PFSK-1 (cell line): ENCODE measurements around the gene IKZF5.

Experiments
- FOXP2 ChIP-seq: optimal IDR thresholded peaks from 2 replicates; pipeline ENCODE3; 2011; ENCODE audit warnings: borderline replicate concordance, control low read depth, inconsistent platforms; ENCODE audit not compliant: insufficient read depth; ENCODE audit errors: extremely low read length, extremely low read depth
- POLR2AphosphoS5 ChIP-seq: IDR thresholded peaks from 2 replicates; pipeline ENCODE4 v1.6.1; 2012; ENCODE audit warnings: low read depth, mild to moderate bottlenecking, control low read depth, low read length, moderate library complexity
- SIN3A ChIP-seq: IDR thresholded peaks from 2 replicates; pipeline ENCODE4 v1.6.1; 2012; ENCODE audit warnings: mild to moderate bottlenecking, low read length, moderate library complexity, borderline replicate concordance; ENCODE audit not compliant: insufficient read depth
- TAF1 ChIP-seq: IDR thresholded peaks from 2 replicates; pipeline ENCODE4 v1.6.1; 2012; ENCODE audit warnings: low read length, control low read depth, borderline replicate concordance; ENCODE audit not compliant: insufficient read depth
- TF ChIP-seq, protein P1 (sequence below), 2 experiments: IDR thresholded peaks; 2 replicates each; pipeline versions ENCODE4 v1.6.1 to v1.8.0; 2011 to 2012; ENCODE audit warnings: low read depth in 2 of 2, low read length in 2 of 2, control low read depth in 1 of 2, inconsistent platforms in 1 of 2, mild to moderate bottlenecking in 1 of 2, moderate library complexity in 1 of 2; ENCODE audit not compliant: insufficient read depth in 1 of 2

Gene IKZF5

DNA sequence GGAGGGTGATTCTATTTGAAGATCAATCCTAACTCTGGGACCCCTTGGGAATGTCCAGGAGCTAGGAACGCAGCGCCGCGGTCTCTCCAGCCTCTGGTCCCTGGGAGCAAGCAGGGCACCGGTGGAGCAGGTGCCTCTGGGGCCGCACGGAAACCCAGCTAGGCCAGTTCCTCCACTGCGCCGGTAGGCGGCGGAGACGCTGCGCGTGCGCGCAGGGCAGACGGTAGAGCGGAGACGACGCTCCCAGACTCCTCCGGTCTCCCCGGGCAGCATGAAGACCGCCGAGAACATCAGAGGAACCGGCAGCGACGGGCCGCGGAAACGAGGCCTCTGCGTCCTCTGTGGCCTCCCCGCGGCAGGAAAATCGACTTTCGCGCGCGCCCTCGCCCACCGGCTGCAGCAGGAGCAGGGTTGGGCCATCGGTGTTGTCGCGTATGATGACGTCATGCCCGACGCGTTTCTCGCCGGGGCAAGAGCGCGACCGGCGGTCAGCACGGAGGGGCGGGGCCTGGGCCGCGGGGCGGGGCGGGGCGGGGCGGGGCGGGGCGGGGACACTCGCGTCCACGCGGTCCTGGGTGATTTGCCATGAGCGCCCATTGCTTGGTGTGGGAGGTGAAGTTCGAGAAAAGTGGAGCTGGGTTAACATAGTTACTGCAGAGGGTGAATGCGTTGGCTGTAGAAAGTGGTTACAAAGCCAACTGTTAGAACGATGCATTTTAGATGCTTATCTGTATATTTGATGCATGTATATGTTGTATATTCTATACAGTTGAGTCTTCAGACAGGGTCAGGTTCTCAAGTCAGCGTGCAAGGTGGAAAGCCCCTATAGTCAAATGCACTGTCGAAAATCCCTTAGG lies 28.2 kb downstream of the IKZF5 start, which contains the start of gene PSTK:
TSS of gene PSTK (plus strand) at position 193 of the 857 bp plus-strand sequence. CDS start at position 272, 79 bp downstream.
- TF ChIP-seq TAF1 (no peak), FOXP2 (peak; percentile 85), SIN3A (0 out of 2 replicates have a peak, but pooled peaks have one; percentile 4), POLR2AphosphoS5 (peak; percentile 69)
- TF ChIP-seq, protein P1, sequence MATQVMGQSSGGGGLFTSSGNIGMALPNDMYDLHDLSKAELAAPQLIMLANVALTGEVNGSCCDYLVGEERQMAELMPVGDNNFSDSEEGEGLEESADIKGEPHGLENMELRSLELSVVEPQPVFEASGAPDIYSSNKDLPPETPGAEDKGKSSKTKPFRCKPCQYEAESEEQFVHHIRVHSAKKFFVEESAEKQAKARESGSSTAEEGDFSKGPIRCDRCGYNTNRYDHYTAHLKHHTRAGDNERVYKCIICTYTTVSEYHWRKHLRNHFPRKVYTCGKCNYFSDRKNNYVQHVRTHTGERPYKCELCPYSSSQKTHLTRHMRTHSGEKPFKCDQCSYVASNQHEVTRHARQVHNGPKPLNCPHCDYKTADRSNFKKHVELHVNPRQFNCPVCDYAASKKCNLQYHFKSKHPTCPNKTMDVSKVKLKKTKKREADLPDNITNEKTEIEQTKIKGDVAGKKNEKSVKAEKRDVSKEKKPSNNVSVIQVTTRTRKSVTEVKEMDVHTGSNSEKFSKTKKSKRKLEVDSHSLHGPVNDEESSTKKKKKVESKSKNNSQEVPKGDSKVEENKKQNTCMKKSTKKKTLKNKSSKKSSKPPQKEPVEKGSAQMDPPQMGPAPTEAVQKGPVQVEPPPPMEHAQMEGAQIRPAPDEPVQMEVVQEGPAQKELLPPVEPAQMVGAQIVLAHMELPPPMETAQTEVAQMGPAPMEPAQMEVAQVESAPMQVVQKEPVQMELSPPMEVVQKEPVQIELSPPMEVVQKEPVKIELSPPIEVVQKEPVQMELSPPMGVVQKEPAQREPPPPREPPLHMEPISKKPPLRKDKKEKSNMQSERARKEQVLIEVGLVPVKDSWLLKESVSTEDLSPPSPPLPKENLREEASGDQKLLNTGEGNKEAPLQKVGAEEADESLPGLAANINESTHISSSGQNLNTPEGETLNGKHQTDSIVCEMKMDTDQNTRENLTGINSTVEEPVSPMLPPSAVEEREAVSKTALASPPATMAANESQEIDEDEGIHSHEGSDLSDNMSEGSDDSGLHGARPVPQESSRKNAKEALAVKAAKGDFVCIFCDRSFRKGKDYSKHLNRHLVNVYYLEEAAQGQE (IDR thresholded peaks at IDR 0.05; ENCODE audit: insufficient read depth in 1 of 2, low read depth in 2 of 2, low read length in 2 of 2): 0 out of 4 replicates have a peak, but pooled peaks of 1 of the 2 experiments have one; percentile 25

GRCh38 chr10:122974543-122975064 lies 34.0 kb downstream of the IKZF5 start:
- no peak for TF ChIP-seq POLR2AphosphoS5

GRCh38 chr10:122974023-122974422 lies 34.6 kb downstream of the IKZF5 start:
- no peak for TF ChIP-seq FOXP2
- no peak for TF ChIP-seq TAF1
- TF ChIP-seq, protein P1 (IDR thresholded peaks at IDR 0.05; ENCODE audit: insufficient read depth in 1 of 2, low read depth in 2 of 2, low read length in 2 of 2): no peak
- no peak for TF ChIP-seq POLR2AphosphoS5
- TF ChIP-seq SIN3A: no peak

GRCh38 chr10:122968698-122969097 lies 39.9 kb downstream of the IKZF5 start:
- no peak for TF ChIP-seq TAF1

DNA sequence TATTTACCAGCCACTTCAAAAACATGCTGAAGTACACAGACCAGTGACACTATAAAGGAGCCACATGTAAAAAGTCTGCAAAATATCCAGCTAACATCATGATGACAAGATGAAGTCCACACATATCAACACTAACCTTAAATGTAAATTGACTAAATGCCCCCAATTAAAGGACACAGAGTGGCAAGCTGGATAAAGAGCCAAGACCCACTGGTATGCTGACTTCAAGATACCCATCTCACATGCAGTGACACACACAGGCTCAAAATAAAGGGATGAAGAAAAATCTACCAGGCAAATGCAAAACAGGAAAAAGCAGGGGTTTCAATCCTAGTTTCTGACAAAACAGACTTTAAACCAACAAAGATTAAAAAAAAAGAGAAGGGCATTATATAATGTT lies 41.7 kb downstream of the IKZF5 start:
- no peak for TF ChIP-seq FOXP2
- TF ChIP-seq TAF1: no peak
- TF ChIP-seq, protein P1 (IDR thresholded peaks at IDR 0.05; ENCODE audit: insufficient read depth in 1 of 2, low read depth in 2 of 2, low read length in 2 of 2): no peak
- no peak for TF ChIP-seq POLR2AphosphoS5
- no peak for TF ChIP-seq SIN3A

DNA sequence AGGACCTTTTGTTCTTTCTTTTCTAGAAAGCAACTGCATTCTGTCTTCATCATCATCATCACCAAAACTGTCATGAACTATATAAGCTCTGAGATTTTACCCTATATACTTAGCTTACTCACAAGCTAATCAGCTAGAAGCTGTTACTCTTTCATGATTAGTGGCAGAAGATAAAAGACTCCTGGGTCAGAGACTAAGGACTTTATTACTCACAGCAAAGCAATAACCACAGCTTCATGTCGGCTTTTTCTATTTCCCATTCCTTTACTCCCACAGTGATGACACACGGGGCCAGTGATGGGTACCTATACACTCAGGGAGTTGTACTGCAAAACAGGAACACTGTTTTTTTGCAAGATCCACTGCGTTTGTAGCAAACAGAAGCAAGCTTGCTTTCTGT lies 46.2 kb downstream of the IKZF5 start:
- TF ChIP-seq SIN3A: no peak
- TF ChIP-seq, protein P1 (IDR thresholded peaks at IDR 0.05; ENCODE audit: insufficient read depth in 1 of 2, low read depth in 2 of 2, low read length in 2 of 2): no peak
- TF ChIP-seq FOXP2: no peak
- TF ChIP-seq TAF1: no peak
- no peak for TF ChIP-seq POLR2AphosphoS5
